HepG2 (cell line): ENCODE results near the gene HMGCS2. TPM values are rescaled to one million over a fixed set of nuclear protein-coding genes. Genes with fewer than 3 reads are reported as not detected.

ENCODE experiments used
- ATAC-seq: fragments of 200-7000 bp; cut with Tn5 transposase; 3 replicates; pipeline ENCODE4 v1.9.1; 2020; ENCODE audit warnings: mild to moderate bottlenecking, moderate library complexity
- BruUV-seq: library from RNA; stranded (reverse); fragments of 400-500 nt; replicated peaks from 2 replicates; lab custom pipeline; 2021; lab: Mats Ljungman, UMichigan
- CTCF ChIA-PET: fragments of 300-600 bp; formaldehyde crosslinking; extraction: SDS; loops from one replicate; lab custom pipeline; 2021; ENCODE audit warnings: low total read pairs, inconsistent platforms, low intra/inter-chr PET ratio; lab: Yijun Ruan, JAX
- POLR2A ChIA-PET: fragments of 350-600 bp; sonication (Branson Sonifier 250); formaldehyde crosslinking; loops from one replicate; lab custom pipeline; 2020; ENCODE audit warnings: antibody characterized with exemption, inconsistent platforms; lab: Yijun Ruan, JAX
- DNase-seq: peaks from one replicate; pipeline ENCODE4 v3.0.0-alpha.2; 2015; ENCODE audit warnings: low spot score
- FAIRE-seq: peaks from 3 replicates; lab custom pipeline; 2011; peaks lifted over from hg19 to GRCh38; lab: Jason Lieb, UNC
- H2AFZ ChIP-seq: one replicate; pipeline ENCODE4 v1.6.1; 2011; ENCODE audit warnings: low read length, inconsistent platforms
- H3K27ac ChIP-seq: fragments of 300-600 bp; 3 replicates; pipeline ENCODE4 v1.8.0; 2011; ENCODE audit warnings: mixed run types, mild to moderate bottlenecking, mixed read lengths, low read length, inconsistent platforms; ENCODE audit not compliant: insufficient read depth; ENCODE audit errors: extremely low read length
- H3K27me3 ChIP-seq, 2 experiments: fragments of 200-600 bp in 1 of 2; 2 replicates in 1 of 2; 3 replicates in 1 of 2; pipeline versions ENCODE4 v1.6.0 to v1.8.0; 2011; ENCODE audit warnings: low read length in 2 of 2, mild to moderate bottlenecking in 2 of 2, moderate library complexity in 2 of 2, inconsistent platforms in 1 of 2; ENCODE audit not compliant: insufficient read depth in 2 of 2, control insufficient read depth in 1 of 2
- H3K36me3 ChIP-seq, 2 experiments: fragments of 200-600 bp in 1 of 2; replicated peaks in 1 of 2; 2 replicates in 1 of 2; 3 replicates in 1 of 2; pipeline versions ENCODE4 v1.5.1 to v1.8.0; 2011; ENCODE audit warnings: low read length in 2 of 2, inconsistent platforms in 1 of 2; ENCODE audit not compliant: insufficient read depth in 2 of 2, control insufficient read depth in 1 of 2
- H3K4me1 ChIP-seq: 2 replicates; pipeline ENCODE4 v1.5.1; 2012; ENCODE audit warnings: low read length, inconsistent platforms; ENCODE audit not compliant: insufficient read depth
- H3K4me2 ChIP-seq: 2 replicates; pipeline ENCODE4 v1.6.0; 2011; ENCODE audit warnings: low read depth, low read length, inconsistent platforms
- H3K4me3 ChIP-seq, 3 experiments: fragments of 200-600 bp in 1 of 3; sonication (generic), shearing (Covaris generic) in 1 of 3; replicated peaks in 1 of 3; 2 replicates each; pipeline ENCODE4 v1.5.1; 2011 to 2016; ENCODE audit warnings: low read length in 3 of 3, inconsistent platforms in 2 of 3, low read depth in 2 of 3, mild to moderate bottlenecking in 2 of 3, control low read depth in 1 of 3, mixed read lengths in 1 of 3; ENCODE audit not compliant: insufficient read depth in 1 of 3
- H3K79me2 ChIP-seq: one replicate; pipeline ENCODE4 v1.6.1; 2011; ENCODE audit warnings: low read length, inconsistent platforms; ENCODE audit not compliant: insufficient read depth
- H3K9ac ChIP-seq: 2 replicates; pipeline ENCODE4 v1.6.0; 2011; ENCODE audit warnings: mild to moderate bottlenecking, low read depth, low read length, inconsistent platforms; ENCODE audit not compliant: insufficient read depth
- H3K9me3 ChIP-seq: 2 replicates; pipeline ENCODE4 v1.5.1; 2012; ENCODE audit warnings: mild to moderate bottlenecking, low read length
- H4K20me1 ChIP-seq: 2 replicates; pipeline ENCODE4 v1.6.0; 2011; ENCODE audit warnings: inconsistent platforms, mild to moderate bottlenecking, low read length, moderate library complexity; ENCODE audit not compliant: insufficient read depth
- HOXD1 ChIP-seq: sonication (generic); formaldehyde crosslinking; IDR thresholded peaks from 2 replicates; pipeline ENCODE4 v1.5.0; 2020; ENCODE audit warnings: missing genetic modification reagents
- POLR2A ChIP-seq, 2 experiments: IDR thresholded peaks; 2 replicates each; pipeline ENCODE4 v1.6.1; 2011; ENCODE audit warnings: low read depth in 2 of 2, low read length in 2 of 2, mild to moderate bottlenecking in 1 of 2, moderate library complexity in 1 of 2; ENCODE audit not compliant: insufficient read depth in 1 of 2
- SIX1 ChIP-seq: sonication (generic); formaldehyde crosslinking; IDR thresholded peaks from 2 replicates; pipeline ENCODE4 v1.4.0; 2020; ENCODE audit warnings: missing genetic modification reagents, borderline replicate concordance
- SIX4 ChIP-seq: sonication (generic); formaldehyde crosslinking; IDR thresholded peaks from 2 replicates; pipeline ENCODE4 v1.4.0; 2020; ENCODE audit warnings: missing genetic modification reagents
- TEAD2 ChIP-seq: sonication (generic); formaldehyde crosslinking; IDR thresholded peaks from 2 replicates; pipeline ENCODE4 v1.9.0; 2021; ENCODE audit warnings: missing genetic modification reagents
- ZKSCAN5 ChIP-seq: sonication (generic); formaldehyde crosslinking; IDR thresholded peaks from 2 replicates; pipeline ENCODE4 v1.5.1; 2020; ENCODE audit warnings: mild to moderate bottlenecking, missing genetic modification reagents
- ZNF263 ChIP-seq: sonication (generic); formaldehyde crosslinking; IDR thresholded peaks from 2 replicates; pipeline ENCODE4 v1.4.0; 2020; ENCODE audit warnings: missing genetic modification reagents
- ZNF781 ChIP-seq: sonication (generic); formaldehyde crosslinking; IDR thresholded peaks from 2 replicates; pipeline ENCODE4 v1.5.1; 2020; ENCODE audit warnings: borderline replicate concordance, mild to moderate bottlenecking, missing genetic modification reagents; ENCODE audit errors: not compliant biosample characterization
- ZNF883 ChIP-seq: sonication (generic); formaldehyde crosslinking; IDR thresholded peaks from 2 replicates; pipeline ENCODE4 v1.5.1; 2020; ENCODE audit warnings: mild to moderate bottlenecking, missing genetic modification reagents; ENCODE audit errors: not compliant biosample characterization
- ZSCAN9 ChIP-seq: IDR thresholded peaks from 2 replicates; pipeline ENCODE4 v1.6.1; 2016; ENCODE audit warnings: borderline replicate concordance
- WGBS: methylation state at CpG from one replicate; pipeline ENCODE4 v1.1.6; 2017; ENCODE audit warnings: low lambda C conversion rate; 5-methylcytosine and 5-hydroxymethylcytosine counted together
- in situ Hi-C: cut with HindIII; loops from 2 replicates; pipeline ENCODE4 v1.10.0; 2017; ENCODE audit warnings: low pct_unique_long_range_greater_than_20kb; ENCODE audit not compliant: extremely low pct_ligation_motif_present
- intact Hi-C: fragments of 100-400 bp; cut with micrococcal nuclease; formaldehyde crosslinking; loops from one replicate; pipeline ENCODE4 v1.10.0; 2022; ENCODE audit not compliant: unreplicated experiment
- polyA plus RNA-seq, 8 experiments: library from polyadenylated mRNA; depleted of rRNA in 3 of 8; stranded (reverse) in 7 of 8; unstranded in 1 of 8; fragments of >200 nt; fragmentation: Illumina TruSeq in 4 of 8; extraction: Trizol in 4 of 8; gene quantifications; 2 replicates each; pipeline versions ENCODE4 v1.2.1 to v1.2.3, GENCODE V29; 2011 to 2016; ENCODE audit warnings: low read depth in 4 of 8, missing spikeins in 1 of 8, mixed read lengths in 1 of 8; ENCODE audit not compliant: insufficient read depth in 1 of 8
- total RNA-seq, 5 experiments: library from RNA; depleted of rRNA; stranded (reverse); fragments of >200 nt; fragmentation: Illumina TruSeq; extraction: Trizol; gene quantifications; 2 replicates each; pipeline ENCODE4 v1.2.3, GENCODE V29; 2016; ENCODE audit warnings: low read depth in 1 of 5

Gene HMGCS2
- total and polyA plus RNA-seq, 2 of the 13 experiments (the other 11 are each of a cell fraction or from before 2014, with no cell fraction given): 0.44 to 1.5 TPM

DNA sequence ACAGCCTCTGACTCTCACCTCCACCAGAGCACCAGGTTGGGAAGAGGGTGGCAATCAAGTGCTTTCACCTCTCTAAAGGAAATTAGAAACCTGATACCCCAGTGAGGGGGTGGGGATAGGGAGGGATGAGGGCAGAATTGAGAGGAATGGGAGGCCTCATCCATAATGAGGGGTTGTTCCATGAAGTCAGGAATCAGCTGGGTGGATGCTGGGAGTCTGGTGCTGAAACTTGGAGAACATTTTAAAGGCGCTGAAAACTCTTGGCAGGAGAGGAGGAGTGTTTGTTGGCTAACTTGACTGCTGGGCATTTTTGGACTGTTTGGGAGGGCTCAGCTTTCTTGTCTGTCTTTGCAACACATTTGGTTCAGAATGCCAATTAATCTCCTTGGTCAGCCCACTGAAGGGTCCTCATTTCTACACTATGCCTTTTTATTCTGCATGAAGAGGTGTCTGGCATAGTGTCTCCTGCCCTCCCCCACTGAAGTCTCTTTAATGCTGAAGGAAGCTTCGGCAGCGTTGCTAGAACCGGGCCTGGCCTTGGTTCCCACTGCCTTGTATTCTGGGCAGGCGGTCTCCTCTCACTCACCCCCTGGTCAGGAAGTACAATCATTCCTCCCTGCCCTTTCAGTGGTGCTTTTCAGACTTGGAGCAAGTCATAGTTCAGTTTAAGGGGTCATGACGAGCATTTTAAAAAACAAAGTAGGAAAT, 54.8 kb downstream of the HMGCS2 start:
- peak overlapping the region; percentile 61 to 90 (median 67) for H3K4me3 ChIP-seq
- DNase-seq (no peak), ATAC-seq (no peak), FAIRE-seq (peak; percentile 54)
- ChIA-PET POLR2A (interaction anchor here (1.0 to 6.4 kb wide), 3 partner anchors 11 to 53 kb away, joined by 5 to 88 read pairs (median 28); partner anchors contain the start of gene HMGCS2), CTCF (no interaction called here)
- no peaks in the 10 kb centered on the region for H3K9me3 ChIP-seq
- peak overlapping the region; percentile 84 for H3K9ac ChIP-seq
- peaks cover 0 to 3% of the 10 kb centered on the region in 2 experiments; a peak in 2 of 5 replicates for H3K27me3 ChIP-seq
- intact Hi-C loops (loop anchor here (1.0 to 5.0 kb wide), 2 partner anchors 10 to 82 kb away; no protein-coding TSS in a partner anchor), in situ Hi-C loops (loop anchor here (10.0 kb wide), 1 partner anchor 59 kb away; no protein-coding TSS in a partner anchor)
- peaks cover 26% of the 10 kb centered on the region for H4K20me1 ChIP-seq
- H3K4me2 ChIP-seq: peak overlapping the region; percentile 86
- peak overlapping the region; percentile 84 for H3K27ac ChIP-seq
- 45% methylated on average over 6 of the region's 6 CpGs for WGBS
- peaks cover 60% of the 10 kb centered on the region for H3K4me1 ChIP-seq
- no peak overlapping the region for H2AFZ ChIP-seq
- no TSS peak for BruUV-seq
- TF ChIP-seq TEAD2 (CRISPR knock-in tag): no peak
- 0 out of 2 replicates have a peak, but pooled peaks have one; percentile 44 for TF ChIP-seq SIX4 (CRISPR knock-in tag)
- 0 out of 2 replicates have a peak, but pooled peaks have one; percentile 10 for TF ChIP-seq ZSCAN9
- 0 out of 2 replicates have a peak, but pooled peaks have one; percentile 30 for TF ChIP-seq ZNF263
- 0 out of 2 replicates have a peak, but pooled peaks have one; percentile 49 for TF ChIP-seq ZKSCAN5 (CRISPR knock-in tag)
- peak; percentile 5 for TF ChIP-seq ZNF883 (CRISPR knock-in tag)
- TF ChIP-seq POLR2A (IDR thresholded peaks at IDR 0.05; ENCODE audit: insufficient read depth in 1 of 2, low read depth in 2 of 2, low read length in 2 of 2): peak in 1 of 2 experiments; percentile 24; a peak in 1 of 4 replicates
- TF ChIP-seq SIX1 (CRISPR knock-in tag): peak; percentile 86
- TF ChIP-seq ZNF781 (CRISPR knock-in tag): peak; percentile 0
- TF ChIP-seq HOXD1 (CRISPR knock-in tag): no peak
- H3K36me3 ChIP-seq: no peaks in the 10 kb centered on the region; a peak in 2 of 5 replicates
- peaks cover 66% of the 10 kb centered on the region for H3K79me2 ChIP-seq
